ENCODE results near the gene MBD5. TPM values are rescaled to one million over a fixed set of nuclear protein-coding genes. Genes with fewer than 3 reads are reported as not detected.

Gene MBD5
- total RNA-seq, 2 experiments from 2014 or later, result 13.8 to 46.3 TPM

- intact Hi-C loops (cut with micrococcal nuclease; ENCODE audit: unreplicated experiment), result no loop called here
- TF ChIP-seq CTCF (conservative IDR thresholded peaks at IDR 0.05; ENCODE audit: low read length) (no peak), EZH2phosphoT487 (IDR thresholded peaks at IDR 0.05; ENCODE audit: borderline replicate concordance, low read depth, low read length) (no peak)
- Histone ChIP-seq H3K4me1 (ENCODE audit: insufficient read depth, low read length, poor library complexity, severe bottlenecking) (peaks cover 6% of the 10 kb centered on the region), H3K4me3 (ENCODE audit: low read depth, low read length, poor library complexity, severe bottlenecking) (no peak overlapping the region), H3K9me2 (ENCODE audit: insufficient read depth, low read length) (no peaks in the 10 kb centered on the region), H3K4me2 (ENCODE audit: low read length) (no peak overlapping the region), H3K27ac (ENCODE audit: low read depth, low read length, poor library complexity, severe bottlenecking) (no peak overlapping the region), H3K79me2 (ENCODE audit: insufficient read depth, low read depth, low read length) (no peaks in the 10 kb centered on the region), H3K9me3 (ENCODE audit: low read length) (no peaks in the 10 kb centered on the region), H3K36me3 (ENCODE audit: insufficient read depth, low read length) (no peaks in the 10 kb centered on the region), H4K20me1 (ENCODE audit: insufficient read depth, low read length) (no peaks in the 10 kb centered on the region), H2AFZ (ENCODE audit: low read length) (no peak overlapping the region)
- ChIA-PET POLR2A (interaction anchor here (1.0 kb wide), 1 partner anchor 11 kb away, joined by 6 read pairs; no protein-coding TSS in a partner anchor), CTCF (ENCODE audit: unreplicated experiment) (no interaction called here)
- no TSS peak for BruUV-seq (replicated peaks)
- no peak for DNase-seq (ENCODE audit: low spot score)
Observed at GRCh38 chr2:148039783-148040182, 18.9 kb downstream of the MBD5 start.

- Histone ChIP-seq H3K4me3 (ENCODE audit: low read depth, low read length, poor library complexity, severe bottlenecking) (no peak overlapping the region), H3K4me1 (ENCODE audit: insufficient read depth, low read length, poor library complexity, severe bottlenecking) (peaks cover 6% of the 10 kb centered on the region), H3K9me3 (ENCODE audit: low read length) (no peaks in the 10 kb centered on the region), H3K36me3 (ENCODE audit: insufficient read depth, low read length) (no peaks in the 10 kb centered on the region), H3K27ac (ENCODE audit: low read depth, low read length, poor library complexity, severe bottlenecking) (no peak overlapping the region), H2AFZ (ENCODE audit: low read length) (no peak overlapping the region), H3K9me2 (ENCODE audit: insufficient read depth, low read length) (no peaks in the 10 kb centered on the region), H4K20me1 (ENCODE audit: insufficient read depth, low read length) (0 out of 2 replicates have a peak, but pooled peaks cover 3% of the 10 kb centered on the region), H3K4me2 (ENCODE audit: low read length) (no peak overlapping the region), H3K79me2 (ENCODE audit: insufficient read depth, low read depth, low read length) (no peaks in the 10 kb centered on the region)
- BruUV-seq (replicated peaks), result no TSS peak
- TF ChIP-seq EZH2phosphoT487 (IDR thresholded peaks at IDR 0.05; ENCODE audit: borderline replicate concordance, low read depth, low read length) (no peak), CTCF (conservative IDR thresholded peaks at IDR 0.05; ENCODE audit: low read length) (no peak)
- intact Hi-C loops (cut with micrococcal nuclease; ENCODE audit: unreplicated experiment), result no loop called here
- no peak for DNase-seq (ENCODE audit: low spot score)
- ChIA-PET CTCF (ENCODE audit: unreplicated experiment) (no interaction called here), POLR2A (interaction anchor here (0.6 to 1.7 kb wide), 7 partner anchors 9 to 26 kb away, joined by 3 to 9 read pairs (median 4); partner anchors contain the start of genes MBD5 and ORC4)
Observed at GRCh38 chr2:148042219-148042618, 21.3 kb downstream of the MBD5 start.

- H3K9me2 ChIP-seq (ENCODE audit: insufficient read depth, low read length), result no peaks in the 10 kb centered on the region
- H3K4me1 ChIP-seq (ENCODE audit: insufficient read depth, low read length, poor library complexity, severe bottlenecking), result peaks cover 6% of the 10 kb centered on the region
- H3K4me3 ChIP-seq (ENCODE audit: low read depth, low read length, poor library complexity, severe bottlenecking), result no peak overlapping the region
- CTCF ChIA-PET (ENCODE audit: unreplicated experiment), result no interaction called here
- H2AFZ ChIP-seq (ENCODE audit: low read length), result no peak overlapping the region
- POLR2A ChIA-PET, result no interaction called here
- H3K79me2 ChIP-seq (ENCODE audit: insufficient read depth, low read depth, low read length), result no peaks in the 10 kb centered on the region
- no TSS peak for BruUV-seq (replicated peaks)
- no peak overlapping the region for H3K27ac ChIP-seq (ENCODE audit: low read depth, low read length, poor library complexity, severe bottlenecking)
- no peak for DNase-seq (ENCODE audit: low spot score)
- no peak overlapping the region for H3K4me2 ChIP-seq (ENCODE audit: low read length)
- TF ChIP-seq EZH2phosphoT487 (IDR thresholded peaks at IDR 0.05; ENCODE audit: borderline replicate concordance, low read depth, low read length) (no peak), CTCF (conservative IDR thresholded peaks at IDR 0.05; ENCODE audit: low read length) (no peak)
- H4K20me1 ChIP-seq (ENCODE audit: insufficient read depth, low read length), result 0 out of 2 replicates have a peak, but pooled peaks cover 3% of the 10 kb centered on the region
- H3K9me3 ChIP-seq (ENCODE audit: low read length), result no peaks in the 10 kb centered on the region
- H3K36me3 ChIP-seq (ENCODE audit: insufficient read depth, low read length), result no peaks in the 10 kb centered on the region
- intact Hi-C loops (cut with micrococcal nuclease; ENCODE audit: unreplicated experiment), result no loop called here
Observed at GRCh38 chr2:148044322-148044721, 23.4 kb downstream of the MBD5 start.
